H9 (cell line): ENCODE measurements around the gene UCP1. TPM values are rescaled to one million over a fixed set of nuclear protein-coding genes. Genes with fewer than 3 reads are reported as not detected.
A peak's percentile ranks its signal among the peaks of the same experiment; 100 is the strongest.

Experiments used
- DNase-seq: peaks from one replicate; pipeline ENCODE4 v3.0.0-alpha.2; 2017
- H2AFZ ChIP-seq: one replicate; pipeline ENCODE4 v1.6.1; 2013; ENCODE audit warnings: mild to moderate bottlenecking, low read length, control low read depth, moderate library complexity
- H2AK5ac ChIP-seq: 2 replicates; pipeline ENCODE4 v1.6.1; 2013; ENCODE audit warnings: low read length, control low read depth, mixed read lengths; ENCODE audit not compliant: insufficient read length
- H2BK120ac ChIP-seq: one replicate; pipeline ENCODE4 v1.6.1; 2013; ENCODE audit warnings: low read depth, mild to moderate bottlenecking, low read length, control low read depth, inconsistent platforms; ENCODE audit not compliant: poor library complexity, severe bottlenecking
- H2BK12ac ChIP-seq: 2 replicates; pipeline ENCODE4 v1.6.1; 2013; ENCODE audit warnings: low read length, control low read depth, mixed read lengths, low read depth; ENCODE audit not compliant: insufficient read length
- H2BK15ac ChIP-seq: 2 replicates; pipeline ENCODE4 v1.6.1; 2013; ENCODE audit warnings: low read depth, low read length, control low read depth
- H2BK20ac ChIP-seq: one replicate; pipeline ENCODE4 v1.6.1; 2013; ENCODE audit warnings: low read depth, mild to moderate bottlenecking, low read length, control low read depth, inconsistent platforms; ENCODE audit not compliant: poor library complexity, severe bottlenecking
- H2BK5ac ChIP-seq: 2 replicates; pipeline ENCODE4 v1.6.1; 2013; ENCODE audit warnings: low read length, control low read depth, mixed read lengths; ENCODE audit not compliant: insufficient read length
- H3K14ac ChIP-seq: 2 replicates; pipeline ENCODE4 v1.6.1; 2013; ENCODE audit warnings: low read length, control low read depth; ENCODE audit not compliant: insufficient read depth
- H3K18ac ChIP-seq: 2 replicates; pipeline ENCODE4 v1.6.1; 2013; ENCODE audit warnings: low read depth, mild to moderate bottlenecking, mixed read lengths, low read length, control low read depth; ENCODE audit not compliant: insufficient read length
- H3K23ac ChIP-seq: 2 replicates; pipeline ENCODE4 v1.6.1; 2013; ENCODE audit warnings: low read length, control low read depth, mixed read lengths, low read depth; ENCODE audit not compliant: insufficient read length
- H3K23me2 ChIP-seq: 2 replicates; pipeline ENCODE4 v1.6.1; 2013; ENCODE audit warnings: low read depth, mild to moderate bottlenecking, mixed read lengths, low read length, control low read depth; ENCODE audit not compliant: insufficient read length, poor library complexity, severe bottlenecking
- H3K27ac ChIP-seq: 2 replicates; pipeline ENCODE4 v1.5.1; 2013; ENCODE audit warnings: low read length, control low read depth, mixed read lengths, low read depth; ENCODE audit not compliant: insufficient read length
- H3K27me3 ChIP-seq: 2 replicates; pipeline ENCODE4 v1.6.1; 2013; ENCODE audit warnings: low read length, control low read depth, inconsistent platforms; ENCODE audit not compliant: insufficient read depth
- H3K4ac ChIP-seq: 2 replicates; pipeline ENCODE4 v1.6.1; 2013; ENCODE audit warnings: low read depth, mild to moderate bottlenecking, control low read depth, inconsistent platforms, low read length, moderate library complexity
- H3K4me1 ChIP-seq: 2 replicates; pipeline ENCODE4 v1.6.1; 2013; ENCODE audit warnings: low read length, control low read depth, inconsistent platforms; ENCODE audit not compliant: insufficient read depth
- H3K4me2 ChIP-seq: 2 replicates; pipeline ENCODE4 v1.6.1; 2013; ENCODE audit warnings: low read length, control low read depth, mixed read lengths; ENCODE audit not compliant: insufficient read length, insufficient read depth
- H3K56ac ChIP-seq: 2 replicates; pipeline ENCODE4 v1.6.1; 2013; ENCODE audit warnings: low read depth, mild to moderate bottlenecking, mixed read lengths, low read length, control low read depth; ENCODE audit not compliant: insufficient read length
- H3K79me1 ChIP-seq: 2 replicates; pipeline ENCODE4 v1.6.1; 2013; ENCODE audit warnings: low read depth, mild to moderate bottlenecking, moderate library complexity, low read length, control low read depth, inconsistent platforms; ENCODE audit not compliant: insufficient read depth, poor library complexity, severe bottlenecking
- H3K79me2 ChIP-seq: 2 replicates; pipeline ENCODE4 v1.6.1; 2013; ENCODE audit warnings: low read length, control low read depth, inconsistent platforms; ENCODE audit not compliant: insufficient read depth
- H3K9ac ChIP-seq: 2 replicates; pipeline ENCODE4 v1.6.1; 2013; ENCODE audit warnings: low read length, control low read depth, mixed read lengths; ENCODE audit not compliant: insufficient read length; ENCODE audit errors: extremely low read depth
- H3K9me3 ChIP-seq: one replicate; pipeline ENCODE4 v1.6.1; 2013; ENCODE audit warnings: low read depth, low read length, inconsistent platforms; ENCODE audit not compliant: control insufficient read depth
- H3T11ph ChIP-seq: one replicate; pipeline ENCODE4 v1.6.1; 2013; ENCODE audit warnings: mild to moderate bottlenecking, low read length, control low read depth, inconsistent platforms
- H4K20me1 ChIP-seq: one replicate; pipeline ENCODE4 v1.6.1; 2013; ENCODE audit not compliant: control insufficient read depth, insufficient read length, insufficient read depth
- H4K5ac ChIP-seq: 2 replicates; pipeline ENCODE4 v1.6.1; 2013; ENCODE audit warnings: low read depth, mild to moderate bottlenecking, mixed read lengths, low read length, control low read depth; ENCODE audit not compliant: insufficient read length
- H4K8ac ChIP-seq: replicated peaks from 2 replicates; pipeline ENCODE4 v1.6.1; 2013; ENCODE audit warnings: low read length, control low read depth, mixed read lengths, low read depth; ENCODE audit not compliant: insufficient read length
- H4K91ac ChIP-seq: 2 replicates; pipeline ENCODE4 v1.6.1; 2013; ENCODE audit warnings: low read depth, mild to moderate bottlenecking, moderate library complexity, mixed read lengths, low read length, control low read depth; ENCODE audit not compliant: insufficient read length
- H3K27ac Mint-ChIP-seq, 3 experiments: 2 replicates in 2 of 3; 3 replicates in 1 of 3; pipeline ENCODE4 v1.8.0; 2020 to 2021; ENCODE audit warnings: mixed read lengths in 3 of 3, mild to moderate bottlenecking in 1 of 3, moderate library complexity in 1 of 3
- H3K27me3 Mint-ChIP-seq: 2 replicates; pipeline ENCODE4 v1.8.0; 2021; ENCODE audit warnings: low read depth, mild to moderate bottlenecking, moderate library complexity, mixed read lengths
- H3K36me3 Mint-ChIP-seq, 3 experiments: 2 replicates in 2 of 3; 3 replicates in 1 of 3; pipeline ENCODE4 v1.8.0; 2020 to 2021; ENCODE audit warnings: low read depth in 3 of 3, mixed read lengths in 3 of 3; ENCODE audit not compliant: insufficient read depth in 1 of 3
- H3K4me1 Mint-ChIP-seq, 2 experiments: 2 replicates each; pipeline ENCODE4 v1.8.0; 2020; ENCODE audit warnings: mixed read lengths in 2 of 2
- H3K4me3 Mint-ChIP-seq, 2 experiments: 2 replicates in 1 of 2; 3 replicates in 1 of 2; pipeline ENCODE4 v1.8.0; 2020 to 2021; ENCODE audit warnings: mild to moderate bottlenecking in 2 of 2, mixed read lengths in 2 of 2, moderate library complexity in 1 of 2
- H3K9me3 Mint-ChIP-seq, 2 experiments: 2 replicates in 1 of 2; 3 replicates in 1 of 2; pipeline ENCODE4 v1.8.0; 2020; ENCODE audit warnings: mild to moderate bottlenecking in 2 of 2, mixed read lengths in 2 of 2, moderate library complexity in 1 of 2
- WGBS: extraction: QIAGEN DNeasy Blood & Tissue Kit; methylation state at CpG from one replicate; pipeline ENCODE4 v1.1.7; 2013; ENCODE audit warnings: missing lambda C conversion rate, low lambda C conversion rate, mixed read lengths; ENCODE audit not compliant: insufficient read length; ENCODE audit errors: extremely low coverage; 5-methylcytosine and 5-hydroxymethylcytosine counted together
- total RNA-seq: library from RNA; stranded (reverse); gene quantifications from 2 replicates; pipeline ENCODE4 v1.2.1, GENCODE V29; 2021
- TF ChIP-seq, protein P1 (sequence below): fragments of 200-600 bp; sonication (generic); conservative IDR thresholded peaks from 3 replicates; pipeline ENCODE4 v1.8.0; 2021; ENCODE audit warnings: antibody characterized with exemption, mild to moderate bottlenecking

The UCP1 gene
- total RNA-seq, 1 experiment from 2014 or later, result not detected

- Histone ChIP-seq H4K91ac (no peak overlapping the region), H3K23me2 (peaks cover 10% of the 10 kb centered on the region), H3K4ac (no peak overlapping the region), H2AFZ (peak overlapping the region; percentile 15), H2AK5ac (no peak overlapping the region), H3K56ac (no peak overlapping the region), H3K79me1 (no peaks in the 10 kb centered on the region), H2BK15ac (no peak overlapping the region), H2BK120ac (no peak overlapping the region), H3K27ac (no peak overlapping the region), H3K4me1 (no peaks in the 10 kb centered on the region), H3K27me3 (peaks cover 30% of the 10 kb centered on the region), H3K4me2 (peak overlapping the region; percentile 80), H3K18ac (no peak overlapping the region), H3K9ac (no peak overlapping the region), H4K8ac (no peak overlapping the region), H3K9me3 (no peaks in the 10 kb centered on the region), H3K14ac (no peak overlapping the region), H2BK12ac (no peak overlapping the region), H3K23ac (no peak overlapping the region), H3K79me2 (no peaks in the 10 kb centered on the region), H4K5ac (no peak overlapping the region), H2BK5ac (no peak overlapping the region), H2BK20ac (no peak overlapping the region), H3T11ph (no peak overlapping the region), H4K20me1 (no peaks in the 10 kb centered on the region)
- TF ChIP-seq, protein P1, sequence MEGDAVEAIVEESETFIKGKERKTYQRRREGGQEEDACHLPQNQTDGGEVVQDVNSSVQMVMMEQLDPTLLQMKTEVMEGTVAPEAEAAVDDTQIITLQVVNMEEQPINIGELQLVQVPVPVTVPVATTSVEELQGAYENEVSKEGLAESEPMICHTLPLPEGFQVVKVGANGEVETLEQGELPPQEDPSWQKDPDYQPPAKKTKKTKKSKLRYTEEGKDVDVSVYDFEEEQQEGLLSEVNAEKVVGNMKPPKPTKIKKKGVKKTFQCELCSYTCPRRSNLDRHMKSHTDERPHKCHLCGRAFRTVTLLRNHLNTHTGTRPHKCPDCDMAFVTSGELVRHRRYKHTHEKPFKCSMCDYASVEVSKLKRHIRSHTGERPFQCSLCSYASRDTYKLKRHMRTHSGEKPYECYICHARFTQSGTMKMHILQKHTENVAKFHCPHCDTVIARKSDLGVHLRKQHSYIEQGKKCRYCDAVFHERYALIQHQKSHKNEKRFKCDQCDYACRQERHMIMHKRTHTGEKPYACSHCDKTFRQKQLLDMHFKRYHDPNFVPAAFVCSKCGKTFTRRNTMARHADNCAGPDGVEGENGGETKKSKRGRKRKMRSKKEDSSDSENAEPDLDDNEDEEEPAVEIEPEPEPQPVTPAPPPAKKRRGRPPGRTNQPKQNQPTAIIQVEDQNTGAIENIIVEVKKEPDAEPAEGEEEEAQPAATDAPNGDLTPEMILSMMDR, result no peak
- H3K4me3 Mint-ChIP-seq, result peak overlapping the region; percentile 64 to 84
- H3K27ac Mint-ChIP-seq, result no peak overlapping the region
- H3K9me3 Mint-ChIP-seq, result peaks cover 4 to 8% of the 10 kb centered on the region in 2 experiments; a peak in 3 of 5 replicates
- DNase-seq, result no peak
- no CpG with 5 or more reads among the region's 7 CpGs for WGBS
- H3K27me3 Mint-ChIP-seq, result no peaks in the 10 kb centered on the region
- H3K36me3 Mint-ChIP-seq, result peaks cover 0 to 2% (median 0%) of the 10 kb centered on the region in 3 experiments; a peak in 1 of 7 replicates
- peaks cover 13 to 16% of the 10 kb centered on the region in 2 experiments for H3K4me1 Mint-ChIP-seq
Observed at GRCh38 chr4:140569307-140569638, 512 bp upstream of the UCP1 start.
